CD4-positive, alpha-beta T cell treated with Interleukin-6 at 100 ng/mL for 8 hours (primary cell): Measurements from ENCODE around the gene IL1B.
A peak's percentile ranks its signal among the peaks of the same experiment; 100 is the strongest.
"Not testable (repeated sequence)": the region's sequence is repeated elsewhere in the genome, so short reads cannot be mapped to it uniquely, and the experiment has no call there.

Experiments
- DNase-seq: peaks from one replicate; pipeline ENCODE4 v3.0.0-alpha.2; 2020; ENCODE audit warnings: mixed read lengths, low spot score

The IL1B gene

GRCh38 chr2:112836695-112837117 lies at the start of gene IL1B:
IL1B (minus strand) TSS chr2:112836779; CDS start chr2:112836229, 550 bp downstream.
- no peak for DNase-seq

GRCh38 chr2:112886291-112886690 lies 49.7 kb upstream of the IL1B start:
- no peak for DNase-seq

- no peak for DNase-seq
Observed at GRCh38 chr2:112885506-112885902, 48.9 kb upstream of the IL1B start.

GRCh38 chr2:112884869-112885505 lies 48.4 kb upstream of the IL1B start:
- DNase-seq: peak; percentile 61

DNA sequence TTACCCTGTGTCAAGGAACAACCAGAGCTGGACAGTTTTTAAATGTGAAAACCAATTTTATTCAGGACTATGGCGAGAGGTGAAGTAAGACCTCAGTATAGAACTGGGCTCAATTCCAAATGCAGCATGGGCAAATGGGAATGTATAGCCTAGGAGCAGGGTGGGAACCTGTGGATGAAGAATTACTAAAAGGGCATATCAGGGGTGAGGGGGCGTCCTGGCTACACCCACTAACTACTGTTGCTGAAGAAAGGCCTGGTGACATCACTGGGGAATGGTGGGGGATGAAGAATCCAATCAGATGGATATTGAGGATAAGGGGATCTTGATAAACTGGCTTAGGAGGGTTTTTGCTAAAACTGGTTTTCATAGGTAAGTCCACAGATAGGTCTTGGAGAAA lies 47.1 kb upstream of the IL1B start:
- no peak for DNase-seq

DNA sequence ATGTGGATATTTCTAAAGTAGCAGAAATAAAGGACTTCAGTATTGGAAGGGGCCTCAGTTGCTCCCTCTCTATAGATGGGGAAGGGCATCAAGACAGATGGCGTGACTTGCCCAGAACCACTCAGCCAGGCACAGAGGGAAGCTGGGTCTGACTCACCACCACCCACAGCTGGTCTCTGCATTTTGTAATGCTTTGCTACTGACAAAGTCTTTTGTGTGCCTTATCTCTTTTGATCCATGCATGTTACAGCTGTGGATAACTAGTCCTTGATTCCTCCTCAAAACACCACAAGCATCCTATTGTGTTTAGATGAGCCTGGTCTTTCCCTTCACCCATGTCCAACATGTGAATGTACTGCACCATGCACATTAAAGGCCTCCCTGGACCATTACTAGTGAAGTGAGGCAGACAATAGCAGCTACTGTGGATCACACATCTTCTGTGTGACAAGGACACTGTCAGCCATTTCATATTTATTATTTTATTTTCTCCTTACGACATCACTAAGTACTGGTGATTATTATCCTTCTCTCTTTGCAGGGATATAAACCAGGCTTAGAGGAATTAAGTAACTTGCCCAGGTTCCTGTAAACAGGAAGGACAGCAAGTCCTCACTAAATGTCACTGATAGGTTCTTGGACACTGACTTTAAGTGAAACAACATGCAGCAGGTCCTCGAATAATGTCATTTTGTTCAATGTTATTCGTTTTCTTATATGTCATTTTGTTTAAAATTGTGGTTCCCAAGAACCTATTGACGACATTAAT lies 44.8 kb upstream of the IL1B start:
- no peak for DNase-seq

GRCh38 chr2:112880696-112881095 lies 44.1 kb upstream of the IL1B start:
- no peak for DNase-seq

DNA sequence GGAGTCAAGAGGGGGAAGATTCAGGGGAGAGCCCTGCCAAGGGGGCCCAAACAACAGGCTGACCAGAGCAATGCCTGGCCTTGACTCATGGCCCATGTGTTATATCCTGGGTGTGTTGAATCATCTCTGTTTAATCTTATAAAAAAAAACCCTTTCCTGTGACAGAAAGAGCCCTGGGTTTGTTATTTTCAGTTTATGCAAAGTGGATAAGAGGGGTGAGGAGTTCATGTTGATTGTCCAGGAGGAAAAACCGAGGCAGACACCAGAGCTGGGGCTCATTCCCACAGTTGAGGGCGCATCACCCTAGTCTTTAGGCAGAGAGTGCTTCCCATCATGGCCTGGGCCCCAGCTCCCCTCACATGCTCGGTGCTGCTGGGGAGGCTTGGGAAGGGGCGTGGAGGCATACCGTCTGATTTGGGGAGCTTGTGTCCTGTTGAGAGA lies 43.5 kb upstream of the IL1B start:
- no peak for DNase-seq

GRCh38 chr2:112879491-112880041 lies 43.0 kb upstream of the IL1B start:
- DNase-seq: no peak

DNA sequence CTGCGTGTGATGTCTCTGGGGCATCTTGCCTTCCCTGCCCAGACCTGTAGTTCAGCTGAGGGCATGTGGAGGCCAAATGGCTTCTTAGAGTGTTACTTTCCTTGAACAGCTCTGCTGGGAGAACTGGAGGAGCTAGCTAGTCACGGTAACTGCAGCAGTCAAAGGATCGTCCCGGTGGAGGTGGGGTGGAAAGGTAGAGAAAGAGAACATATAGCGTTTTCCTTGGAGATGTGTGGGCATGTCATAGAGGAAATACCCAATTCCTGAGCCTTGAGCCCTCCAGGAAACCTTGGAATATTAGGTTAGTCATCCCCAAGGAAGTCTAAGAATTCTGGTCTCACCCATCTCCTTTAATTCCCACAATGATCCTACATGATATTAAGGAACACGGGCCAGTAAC lies 40.8 kb upstream of the IL1B start:
- DNase-seq: no peak

GRCh38 chr2:112876971-112877361 lies 40.4 kb upstream of the IL1B start:
- DNase-seq: no peak

- DNase-seq: no peak
Observed at GRCh38 chr2:112876257-112876970, 39.8 kb upstream of the IL1B start.

GRCh38 chr2:112870841-112871835 lies 34.6 kb upstream of the IL1B start:
- no peak for DNase-seq

DNA sequence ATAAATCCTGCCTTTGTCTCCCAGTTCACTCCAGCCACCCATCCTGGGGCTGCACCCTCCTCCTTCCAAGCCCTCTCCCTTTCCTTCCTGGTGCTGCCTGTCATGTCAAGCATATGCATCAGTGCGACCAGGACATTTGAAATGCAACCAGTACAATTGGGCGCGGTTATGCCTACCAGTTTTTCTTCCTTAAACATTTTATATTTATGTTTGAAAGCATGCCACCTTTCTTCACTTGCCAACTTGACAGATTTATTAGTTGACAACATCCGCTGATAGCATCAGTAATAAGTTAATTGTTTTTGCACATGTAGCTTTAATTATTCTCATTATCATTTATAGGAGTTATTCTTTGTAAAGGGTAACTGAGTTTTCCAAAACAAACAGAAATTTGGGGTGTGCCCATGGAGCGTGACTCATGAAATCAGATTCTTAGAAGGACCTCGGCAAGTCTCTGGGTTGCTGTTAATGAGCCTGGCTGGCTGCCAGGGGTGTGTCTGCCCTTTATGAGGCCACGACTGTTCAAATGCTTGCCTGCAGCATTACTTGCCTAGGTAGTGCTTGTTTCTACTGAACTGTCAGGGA lies 32.8 kb upstream of the IL1B start:
- DNase-seq: peak; percentile 9

- DNase-seq: no peak
Observed at GRCh38 chr2:112867701-112868631, 31.4 kb upstream of the IL1B start.

DNA sequence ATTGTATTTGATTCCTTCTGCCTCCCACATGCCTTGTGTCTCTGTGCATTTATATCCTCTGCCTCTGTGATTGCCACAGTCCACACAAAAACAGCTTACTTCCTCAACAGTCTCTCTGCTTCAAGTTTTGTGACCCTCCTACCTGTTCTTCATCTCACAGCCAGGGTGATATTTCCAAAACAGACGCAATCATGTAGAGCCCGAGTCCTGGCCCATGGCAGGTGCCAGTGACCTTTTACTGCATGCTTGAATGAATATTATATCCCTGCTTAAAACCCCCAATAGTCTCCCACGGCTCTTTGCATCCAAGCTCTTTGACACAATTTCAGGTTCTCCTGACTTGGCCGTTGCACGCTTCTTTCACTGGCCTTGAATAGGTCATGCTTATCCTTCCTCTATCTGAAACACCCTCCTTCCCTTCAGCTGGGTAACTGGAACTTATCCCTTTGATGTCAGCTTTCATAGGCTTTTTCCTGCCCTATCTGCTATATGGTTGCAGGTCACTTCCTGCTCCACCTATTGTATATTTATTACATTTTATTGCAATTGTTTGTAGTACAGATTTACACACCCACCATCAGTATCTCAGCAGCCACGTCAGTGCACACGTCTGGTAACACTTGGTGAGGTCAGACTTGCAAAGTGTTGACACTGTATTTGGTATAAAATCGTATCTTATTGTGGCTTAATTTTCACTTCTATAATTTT lies 29.7 kb upstream of the IL1B start:
- no peak for DNase-seq

GRCh38 chr2:112864072-112864471 lies 27.5 kb upstream of the IL1B start:
- DNase-seq: no peak

GRCh38 chr2:112859406-112860183 lies 23.0 kb upstream of the IL1B start:
- DNase-seq: not testable (repeated sequence)
